ENCODE results near the gene WDR70. TPM values are rescaled to one million over a fixed set of nuclear protein-coding genes. Genes with fewer than 3 reads are reported as not detected.

Gene WDR70
- total and polyA plus RNA-seq, 2 of the 8 experiments (the other 6 are each of a cell fraction or from before 2014, with no cell fraction given), result 10.6 to 37.4 TPM

DNA sequence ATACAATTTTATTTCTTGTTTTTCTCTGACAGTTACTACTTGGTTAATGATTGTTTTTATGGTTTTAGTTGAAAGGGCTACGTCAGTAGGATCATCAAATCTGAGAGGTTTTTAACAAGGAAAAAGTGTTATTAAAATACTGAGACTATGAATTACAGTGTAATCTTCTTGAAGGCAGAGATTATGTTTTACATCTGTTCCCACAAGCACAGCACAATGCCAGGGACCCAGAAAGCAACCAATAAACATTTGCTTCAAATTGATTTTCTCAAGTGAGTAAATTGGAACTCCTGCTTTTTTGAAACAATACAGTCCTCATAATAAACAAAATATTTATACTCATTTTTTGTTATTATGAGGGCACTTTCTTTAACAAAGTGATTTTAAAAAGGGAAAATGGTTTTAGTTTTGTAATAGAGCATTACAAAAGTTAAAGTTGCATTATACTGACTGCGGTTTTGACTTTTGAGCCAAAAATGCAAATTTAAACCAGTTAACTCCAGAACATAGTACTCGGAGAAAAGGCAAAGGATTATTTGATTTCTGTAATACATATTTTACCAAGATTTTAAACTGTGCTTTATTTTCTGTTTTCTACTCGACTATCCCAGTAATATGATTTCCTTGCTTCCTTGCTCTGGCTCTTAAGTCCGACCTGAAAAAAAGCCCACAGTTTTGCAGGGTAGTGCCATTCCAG lies 283.8 kb downstream of the WDR70 start:
- ChIA-PET CTCF (ENCODE audit: partially characterized antibody) (no interaction called here), POLR2A (ENCODE audit: partially characterized antibody) (no interaction called here)
- Histone ChIP-seq H4K8ac (ENCODE audit: extremely low read depth, insufficient read depth, low read length) (no peak overlapping the region), H2AK5ac (ENCODE audit: low read depth, low read length) (no peak overlapping the region), H3K79me1 (ENCODE audit: low read depth, low read length) (no peaks in the 10 kb centered on the region), H2AFZ (ENCODE audit: low read length) (no peak overlapping the region), H4K91ac (replicated peaks; ENCODE audit: insufficient read length, low read length) (no peak overlapping the region), H3K79me2 (ENCODE audit: control insufficient read depth in 1 of 2, insufficient read depth in 2 of 2, low read length in 2 of 2) (no peaks in the 10 kb centered on the region), H3K18ac (ENCODE audit: extremely low read depth, low read length) (no peak overlapping the region), H4K20me1 (replicated peaks in 1 of 2; ENCODE audit: control insufficient read depth in 1 of 2, insufficient read depth in 2 of 2, low read length in 2 of 2) (no peaks in the 10 kb centered on the region), H2BK5ac (ENCODE audit: low read depth, low read length) (no peak overlapping the region), H3K23ac (ENCODE audit: insufficient read length) (no peak overlapping the region), H3K27ac (ENCODE audit: low read depth, low read length) (no peak overlapping the region), H2BK15ac (ENCODE audit: low read length) (no peak overlapping the region), H3K4me1 (replicated peaks in 1 of 4; ENCODE audit: control insufficient read depth in 3 of 4, insufficient read depth in 4 of 4, low read length in 3 of 4) (peaks cover 0 to 10% (median 0%) of the 10 kb centered on the region in 4 experiments; a peak in 1 of 7 replicates), H2BK20ac (ENCODE audit: low read length) (no peak overlapping the region), H3K4ac (replicated peaks; ENCODE audit: insufficient read length, low read depth, low read length) (no peak overlapping the region), H2BK120ac (replicated peaks; ENCODE audit: low read depth, low read length) (no peak overlapping the region), H4K5ac (ENCODE audit: insufficient read length, low read depth, low read length) (no peak overlapping the region), H3K4me3 (ENCODE audit: extremely low read depth in 1 of 4, insufficient read depth in 2 of 4, low read depth in 3 of 4, low read length in 4 of 4) (no peak overlapping the region), H3K23me2 (ENCODE audit: low read depth, low read length) (no peaks in the 10 kb centered on the region), H3K4me2 (ENCODE audit: insufficient read depth in 1 of 2, low read depth in 2 of 2, low read length in 2 of 2) (no peak overlapping the region), H3K9me3 (ENCODE audit: insufficient read depth in 2 of 2, low read depth in 1 of 2, low read length in 1 of 2) (no peaks in the 10 kb centered on the region), H3K27me3 (replicated peaks in 1 of 4; ENCODE audit: control insufficient read depth in 3 of 4, extremely low read depth in 1 of 4, insufficient read depth in 3 of 4, low read length in 3 of 4) (no peaks in the 10 kb centered on the region), H3K36me3 (ENCODE audit: control insufficient read depth in 2 of 4, insufficient read depth in 4 of 4, low read length in 3 of 4) (no peaks in the 10 kb centered on the region), H3K56ac (replicated peaks; ENCODE audit: insufficient read length, low read depth, low read length) (no peak overlapping the region), H2BK12ac (ENCODE audit: low read depth, low read length) (no peak overlapping the region), H3K14ac (ENCODE audit: insufficient read length) (no peak overlapping the region), H3K9ac (replicated peaks in 1 of 4; ENCODE audit: extremely low read depth in 1 of 4, low read depth in 3 of 4, low read length in 3 of 4) (no peak overlapping the region)
- FAIRE-seq, result no peak
- no peak for TF ChIP-seq TCF12 (IDR thresholded peaks at IDR 0.05; ENCODE audit: low read depth, low read length)
- no peak for TF ChIP-seq SIN3A (conservative IDR thresholded peaks at IDR 0.05 in 1 of 2, IDR thresholded peaks at IDR 0.05 in 1 of 2; ENCODE audit: low read depth in 1 of 2, low read length in 2 of 2)
- no peak for TF ChIP-seq SIRT6 (IDR thresholded peaks at IDR 0.05; ENCODE audit: low read length)
- no peak for TF ChIP-seq EP300 (IDR thresholded peaks at IDR 0.05; ENCODE audit: borderline replicate concordance in 1 of 2, low read depth in 2 of 2, low read length in 2 of 2)
- TF ChIP-seq POLR2A (IDR thresholded peaks at IDR 0.05; ENCODE audit: control extremely low read depth in 1 of 2, low read depth in 2 of 2, low read length in 2 of 2), result no peak
- DNase-seq (ENCODE audit: low read depth in 1 of 2, low spot score in 2 of 2), result no peak
- WGBS, 2 experiments (ENCODE audit: extremely low coverage in 1 of 2, insufficient coverage in 1 of 2, insufficient read length in 1 of 2, insufficient replicate concordance in 2 of 2, low coverage in 1 of 2, low lambda C conversion rate in 2 of 2, missing lambda C conversion rate in 1 of 2), result 82% methylated on average over 5 of the region's 5 CpGs; no CpG with 5 or more reads in 1 of the 2 experiments
